KMS-11 (cell line): ENCODE data around the gene RASSF8.
A peak's percentile ranks its signal among the peaks of the same experiment; 100 is the strongest.

Experiments
- H2AFZ ChIP-seq: fragments of 200-600 bp; sonication (generic); 2 replicates; pipeline ENCODE4 v1.6.1; 2016; ENCODE audit warnings: antibody characterized with exemption, mixed run types, low read depth
- H3K27ac ChIP-seq: fragments of 200-600 bp; sonication (generic); 2 replicates; pipeline ENCODE4 v1.6.1; 2016; ENCODE audit warnings: mild to moderate bottlenecking, mixed run types
- H3K27me3 ChIP-seq: fragments of 200-600 bp; sonication (generic); 2 replicates; pipeline ENCODE4 v1.6.1; 2017; ENCODE audit warnings: mild to moderate bottlenecking, low read depth, mixed run types, moderate library complexity; ENCODE audit not compliant: insufficient read depth
- H3K36me3 ChIP-seq: fragments of 200-600 bp; sonication (generic); 2 replicates; pipeline ENCODE4 v1.6.1; 2017; ENCODE audit warnings: mild to moderate bottlenecking, mixed run types; ENCODE audit not compliant: insufficient read depth
- H3K4me1 ChIP-seq: fragments of 200-600 bp; sonication (generic); 2 replicates; pipeline ENCODE4 v1.6.1; 2016; ENCODE audit warnings: mild to moderate bottlenecking, low read depth, mixed run types; ENCODE audit not compliant: poor library complexity, severe bottlenecking
- H3K4me2 ChIP-seq: fragments of 200-600 bp; sonication (generic); 2 replicates; pipeline ENCODE4 v1.7.0; 2016; ENCODE audit warnings: mild to moderate bottlenecking, mixed run types
- H3K4me3 ChIP-seq: fragments of 200-600 bp; sonication (generic); IDR thresholded peaks from 2 replicates; pipeline ENCODE4 v1.6.1; 2017; ENCODE audit warnings: low read depth, low read length, mixed read lengths; ENCODE audit not compliant: insufficient read depth
- H3K79me2 ChIP-seq: fragments of 200-600 bp; sonication (generic); 2 replicates; pipeline ENCODE4 v1.6.1; 2016; ENCODE audit warnings: low read depth, mixed run types; ENCODE audit not compliant: insufficient read depth
- H3K9ac ChIP-seq: fragments of 200-600 bp; sonication (generic); 2 replicates; pipeline ENCODE4 v1.6.1; 2016; ENCODE audit warnings: mild to moderate bottlenecking, mixed run types
- H4K20me1 ChIP-seq: fragments of 200-600 bp; sonication (generic); 2 replicates; pipeline ENCODE4 v1.6.1; 2016; ENCODE audit warnings: mild to moderate bottlenecking, mixed run types; ENCODE audit not compliant: insufficient read depth
- CTCF ChIP-seq: fragments of 200-600 bp; sonication (generic); conservative IDR thresholded peaks from 2 replicates; pipeline ENCODE4 v1.6.1; 2017; ENCODE audit warnings: low read depth, mild to moderate bottlenecking, antibody characterized with exemption, low read length, moderate library complexity, mixed read lengths

RASSF8 gene

GRCh38 chr12:25990495-25990894 is 32.0 kb downstream of the RASSF8 start:
- no peak overlapping the region for H2AFZ ChIP-seq
- no peaks in the 10 kb centered on the region for H4K20me1 ChIP-seq
- H3K4me1 ChIP-seq = peaks cover 38% of the 10 kb centered on the region
- H3K9ac ChIP-seq = no peak overlapping the region
- H3K36me3 ChIP-seq = no peaks in the 10 kb centered on the region
- TF ChIP-seq CTCF = no peak
- H3K4me2 ChIP-seq = no peak overlapping the region
- H3K27me3 ChIP-seq = no peaks in the 10 kb centered on the region
- H3K4me3 ChIP-seq = no peak overlapping the region
- H3K79me2 ChIP-seq = no peaks in the 10 kb centered on the region; the same call in 1 of the 2 replicates
- H3K27ac ChIP-seq = no peak overlapping the region

GRCh38 chr12:25992026-25992782 is 33.7 kb downstream of the RASSF8 start:
- Histone ChIP-seq H3K27ac (no peak overlapping the region), H3K9ac (no peak overlapping the region), H3K4me2 (no peak overlapping the region), H4K20me1 (no peaks in the 10 kb centered on the region), H3K4me3 (no peak overlapping the region), H3K36me3 (no peaks in the 10 kb centered on the region), H3K79me2 (no peaks in the 10 kb centered on the region; the same call in 1 of the 2 replicates), H2AFZ (no peak overlapping the region), H3K4me1 (peaks cover 41% of the 10 kb centered on the region), H3K27me3 (no peaks in the 10 kb centered on the region)
- TF ChIP-seq CTCF = no peak

- Histone ChIP-seq H3K4me1 (peaks cover 58% of the 10 kb centered on the region), H3K4me2 (peak overlapping the region; percentile 37), H4K20me1 (no peaks in the 10 kb centered on the region), H3K27me3 (no peaks in the 10 kb centered on the region), H3K27ac (no peak overlapping the region), H3K79me2 (no peaks in the 10 kb centered on the region; the same call in 1 of the 2 replicates), H2AFZ (no peak overlapping the region), H3K4me3 (no peak overlapping the region), H3K36me3 (no peaks in the 10 kb centered on the region), H3K9ac (no peak overlapping the region)
- no peak for TF ChIP-seq CTCF
These were observed 35.6 kb downstream of the RASSF8 start for GRCh38 chr12:25993901-25994651.

GRCh38 chr12:25994901-25995625 is 36.6 kb downstream of the RASSF8 start:
- Histone ChIP-seq H3K27me3 (no peaks in the 10 kb centered on the region), H4K20me1 (no peaks in the 10 kb centered on the region), H3K79me2 (no peaks in the 10 kb centered on the region; the same call in 1 of the 2 replicates), H3K36me3 (no peaks in the 10 kb centered on the region), H3K9ac (no peak overlapping the region), H3K4me3 (no peak overlapping the region), H3K4me1 (peaks cover 58% of the 10 kb centered on the region), H2AFZ (no peak overlapping the region), H3K27ac (peak overlapping the region; percentile 81; the same call in 1 of the 2 replicates), H3K4me2 (peak overlapping the region; percentile 79)
- TF ChIP-seq CTCF = no peak
